A673 (cell line): ENCODE measurements around the gene XBP1. TPM values are rescaled to one million over a fixed set of nuclear protein-coding genes. Genes with fewer than 3 reads are reported as not detected.

Experiments
- BruUV-seq: library from RNA; stranded (reverse); fragments of 400-500 nt; replicated peaks from 2 replicates; lab custom pipeline; 2021; lab: Mats Ljungman, UMichigan
- CTCF ChIA-PET: fragments of 300-600 bp; sonication (Branson Sonifier 250); formaldehyde crosslinking; loops from one replicate; lab custom pipeline; 2022; ENCODE audit warnings: antibody characterized with exemption; lab: Charles Lee
- POLR2A ChIA-PET: fragments of 300-600 bp; sonication (Branson Sonifier 250); formaldehyde crosslinking; loops from one replicate; lab custom pipeline; 2022; ENCODE audit warnings: antibody characterized with exemption; ENCODE audit not compliant: low non-redundant PET; lab: Charles Lee
- DNase-seq: peaks from one replicate; pipeline ENCODE4 v3.0.0-alpha.2; 2015; ENCODE audit warnings: low spot score
- H3K27ac ChIP-seq: fragments of 200-600 bp; sonication (generic); 2 replicates; pipeline ENCODE4 v1.5.1; 2016; ENCODE audit warnings: mixed run types, low read depth, mild to moderate bottlenecking, mixed read lengths, antibody characterized with exemption, low read length; ENCODE audit not compliant: poor library complexity, severe bottlenecking
- H3K27me3 ChIP-seq: fragments of 200-600 bp; sonication (generic); replicated peaks from 2 replicates; pipeline ENCODE4 v1.6.1; 2017; ENCODE audit warnings: mixed run types, low read depth, mild to moderate bottlenecking, mixed read lengths, antibody characterized with exemption, low read length; ENCODE audit not compliant: insufficient read depth, poor library complexity
- H3K36me3 ChIP-seq: fragments of 200-600 bp; sonication (generic); 2 replicates; pipeline ENCODE4 v1.6.1; 2016; ENCODE audit warnings: mixed run types, mild to moderate bottlenecking, mixed read lengths, antibody characterized with exemption, low read length; ENCODE audit not compliant: insufficient read depth, poor library complexity, severe bottlenecking
- H3K4me1 ChIP-seq: fragments of 200-600 bp; sonication (generic); 2 replicates; pipeline ENCODE4 v1.6.1; 2017; ENCODE audit warnings: mixed run types, mild to moderate bottlenecking, mixed read lengths, antibody characterized with exemption, low read length; ENCODE audit not compliant: insufficient read depth, poor library complexity, severe bottlenecking
- H3K4me3 ChIP-seq: fragments of 200-600 bp; sonication (generic); 2 replicates; pipeline ENCODE4 v1.5.1; 2016; ENCODE audit warnings: low read depth, mixed run types, mild to moderate bottlenecking, mixed read lengths, low read length; ENCODE audit not compliant: poor library complexity, severe bottlenecking
- H3K9me3 ChIP-seq: fragments of 200-600 bp; sonication (generic); 2 replicates; pipeline ENCODE4 v1.6.1; 2016; ENCODE audit warnings: mixed run types, low read depth, mild to moderate bottlenecking, mixed read lengths, antibody characterized with exemption, low read length; ENCODE audit not compliant: poor library complexity, severe bottlenecking
- CTCF ChIP-seq: fragments of 300-800, 200-600 bp; sonication (generic); conservative IDR thresholded peaks from 2 replicates; pipeline ENCODE4 v1.5.1; 2017; ENCODE audit warnings: low read depth, mild to moderate bottlenecking, antibody characterized with exemption, low read length, moderate library complexity, mixed read lengths
- EZH2 ChIP-seq: fragments of 200-600 bp; sonication (generic); IDR thresholded peaks from 2 replicates; pipeline ENCODE4 v1.6.1; 2017; ENCODE audit warnings: borderline replicate concordance, low read depth, mild to moderate bottlenecking, mixed read lengths, antibody characterized with exemption, low read length; ENCODE audit not compliant: poor library complexity, severe bottlenecking
- intact Hi-C: fragments of 100-400 bp; cut with micrococcal nuclease; formaldehyde crosslinking; loops from one replicate; pipeline ENCODE4 v1.10.0; 2022; ENCODE audit not compliant: unreplicated experiment
- total RNA-seq: library from RNA; stranded (reverse); gene quantifications from 2 replicates; pipeline ENCODE4 v1.2.3, GENCODE V29; 2021

Gene XBP1
- total RNA-seq, 1 experiment from 2014 or later = 66.3 TPM

GRCh38 chr22:28798810-28799605 lies 1.4 kb downstream of the XBP1 start:
- intact Hi-C loops = no loop called here
- Histone ChIP-seq H3K4me3 (peak overlapping the region; percentile 69), H3K4me1 (peaks cover 17% of the 10 kb centered on the region), H3K27me3 (no peaks in the 10 kb centered on the region), H3K36me3 (peaks cover 50% of the 10 kb centered on the region), H3K27ac (peak overlapping the region; percentile 99), H3K9me3 (no peaks in the 10 kb centered on the region)
- no peak for TF ChIP-seq EZH2
- no peak for TF ChIP-seq CTCF
- DNase-seq = peak; percentile 69
- no TSS peak for BruUV-seq
- ChIA-PET CTCF (no interaction called here), POLR2A (interaction anchor here (0.7 to 0.8 kb wide), 3 partner anchors 29 to 353 kb away, joined by 3 to 9 read pairs (median 3); no protein-coding TSS in a partner anchor)

- Histone ChIP-seq H3K9me3 (no peaks in the 10 kb centered on the region), H3K4me1 (peaks cover 17% of the 10 kb centered on the region), H3K27ac (no peak overlapping the region), H3K4me3 (no peak overlapping the region), H3K36me3 (peaks cover 53% of the 10 kb centered on the region), H3K27me3 (no peaks in the 10 kb centered on the region)
- BruUV-seq = TSS peak; percentile 5
- ChIA-PET CTCF (no interaction called here), POLR2A (interaction anchor here (0.6 kb wide), 1 partner anchor 31 kb away, joined by 9 read pairs; no protein-coding TSS in a partner anchor)
- no peak for TF ChIP-seq EZH2
- no peak for TF ChIP-seq CTCF
- intact Hi-C loops = no loop called here
- DNase-seq = no peak
Observed at GRCh38 chr22:28795932-28796856, 4.2 kb downstream of the XBP1 start.

- no TSS peak for BruUV-seq
- peak overlapping the region; percentile 16 for H3K27ac ChIP-seq
- no peaks in the 10 kb centered on the region for H3K27me3 ChIP-seq
- ChIA-PET POLR2A (no interaction called here), CTCF (no interaction called here)
- H3K4me3 ChIP-seq = no peak overlapping the region
- TF ChIP-seq EZH2 = no peak
- TF ChIP-seq CTCF = no peak
- DNase-seq = no peak
- H3K4me1 ChIP-seq = peaks cover 17% of the 10 kb centered on the region
- H3K9me3 ChIP-seq = no peaks in the 10 kb centered on the region
- intact Hi-C loops = no loop called here
- H3K36me3 ChIP-seq = peaks cover 53% of the 10 kb centered on the region
Observed at GRCh38 chr22:28795071-28795693, 5.2 kb downstream of the XBP1 start.
